Muscle of leg (tissue), 11 donors: ENCODE measurements around the gene SERPINA4. TPM values are rescaled to one million over a fixed set of nuclear protein-coding genes. Genes with fewer than 3 reads are reported as not detected.
A peak's percentile ranks its signal among the peaks of the same experiment; 100 is the strongest.

Experiments
- DNase-seq: peaks from one replicate; pipeline ENCODE4 v3.0.0; 2013
- H3K27ac ChIP-seq: one replicate; pipeline ENCODE4 v1.5.1; 2013; ENCODE audit warnings: mild to moderate bottlenecking, low read length, control low read depth
- H3K27me3 ChIP-seq: one replicate; pipeline ENCODE4 v1.6.1; 2013; ENCODE audit warnings: low read length; ENCODE audit not compliant: control insufficient read depth, insufficient read depth
- H3K36me3 ChIP-seq: one replicate; pipeline ENCODE4 v1.6.1; 2013; ENCODE audit warnings: low read length; ENCODE audit not compliant: control insufficient read depth, insufficient read depth
- H3K4me1 ChIP-seq: one replicate; pipeline ENCODE4 v1.6.1; 2013; ENCODE audit warnings: low read length; ENCODE audit not compliant: control insufficient read depth, insufficient read depth
- H3K4me3 ChIP-seq: one replicate; pipeline ENCODE4 v1.5.1; 2013; ENCODE audit warnings: low read length, control low read depth
- H3K9me3 ChIP-seq: replicated peaks from 2 replicates; pipeline ENCODE4 v1.6.1; 2013; ENCODE audit warnings: low read depth, low read length; ENCODE audit not compliant: control insufficient read depth
- WGBS: methylation state at CpG from one replicate; pipeline ENCODE4 v1.1.5; 2013; ENCODE audit warnings: missing lambda C conversion rate; ENCODE audit not compliant: insufficient coverage; 5-methylcytosine and 5-hydroxymethylcytosine counted together
- polyA plus RNA-seq, 8 donors: library from polyadenylated mRNA; unstranded; fragments of 120-200 nt; gene quantifications; one replicate each; pipeline versions ENCODE4 v1.2.1 to v1.2.3, GENCODE V29; 2013; ENCODE audit warnings: inconsistent platforms in 1 of 8, low replicate concordance in 1 of 8; ENCODE audit not compliant: insufficient read length in 8 of 8, insufficient read depth in 1 of 8
- total RNA-seq: library from RNA; stranded (reverse); fragments of 120-200 nt; gene quantifications from one replicate; pipeline ENCODE4 v1.2.4, GENCODE V29; 2013

Gene SERPINA4
- total and polyA plus RNA-seq, 9 donors: 0.04 to 3.2 (median 0.65) TPM; not detected in 5

DNA sequence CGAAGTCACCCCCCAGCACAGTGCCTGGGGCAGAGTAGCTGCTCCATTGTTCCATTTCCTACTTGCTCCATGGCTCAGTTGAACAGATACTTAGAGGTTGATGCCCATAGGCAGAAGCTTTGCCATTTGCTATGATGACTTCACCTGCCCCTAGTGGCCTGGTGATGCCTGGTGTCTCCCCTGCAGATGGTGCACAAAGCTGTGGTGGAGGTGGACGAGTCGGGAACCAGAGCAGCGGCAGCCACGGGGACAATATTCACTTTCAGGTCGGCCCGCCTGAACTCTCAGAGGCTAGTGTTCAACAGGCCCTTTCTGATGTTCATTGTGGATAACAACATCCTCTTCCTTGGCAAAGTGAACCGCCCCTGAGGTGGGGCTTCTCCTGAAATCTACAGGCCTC, 30.6 kb downstream of the SERPINA4 start:
- 95% methylated on average over 6 of the region's 8 CpGs for WGBS
- H3K4me1 ChIP-seq: no peaks in the 10 kb centered on the region
- peaks cover 2% of the 10 kb centered on the region for H3K27me3 ChIP-seq
- H3K27ac ChIP-seq: no peak overlapping the region
- no peak for DNase-seq
- H3K9me3 ChIP-seq: no peaks in the 10 kb centered on the region
- no peaks in the 10 kb centered on the region for H3K36me3 ChIP-seq
- H3K4me3 ChIP-seq: no peak overlapping the region

GRCh38 chr14:94592457-94592856, 31.2 kb downstream of the SERPINA4 start:
- no peaks in the 10 kb centered on the region for H3K9me3 ChIP-seq
- H3K27ac ChIP-seq: no peak overlapping the region
- no peaks in the 10 kb centered on the region for H3K4me1 ChIP-seq
- H3K36me3 ChIP-seq: no peaks in the 10 kb centered on the region
- no peak overlapping the region for H3K4me3 ChIP-seq
- no peak for DNase-seq
- peaks cover 1% of the 10 kb centered on the region for H3K27me3 ChIP-seq

DNA sequence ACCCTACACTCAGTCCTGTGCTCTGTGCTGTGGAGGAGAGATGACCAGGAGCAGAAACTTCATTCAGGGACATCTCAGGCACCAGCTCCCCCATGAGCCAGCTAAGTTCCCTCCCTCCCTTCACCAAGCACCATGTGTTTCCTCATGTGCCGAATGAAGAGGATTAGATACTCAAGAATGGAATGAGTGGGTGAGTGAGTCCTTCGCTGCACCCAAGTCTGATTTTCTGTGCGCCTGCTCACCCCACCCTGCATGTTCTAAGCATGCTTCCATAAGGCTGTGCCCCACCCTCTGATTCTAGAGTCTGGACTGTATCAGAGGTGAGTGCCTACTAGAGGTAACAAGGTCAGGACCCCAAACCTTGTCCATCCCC, 32.1 kb downstream of the SERPINA4 start:
- no peak overlapping the region for H3K4me3 ChIP-seq
- H3K9me3 ChIP-seq: no peaks in the 10 kb centered on the region
- no peaks in the 10 kb centered on the region for H3K36me3 ChIP-seq
- no peaks in the 10 kb centered on the region for H3K4me1 ChIP-seq
- no peak for DNase-seq
- no CpG with 5 or more reads among the region's 3 CpGs for WGBS
- no peak overlapping the region for H3K27ac ChIP-seq
- H3K27me3 ChIP-seq: no peaks in the 10 kb centered on the region

DNA sequence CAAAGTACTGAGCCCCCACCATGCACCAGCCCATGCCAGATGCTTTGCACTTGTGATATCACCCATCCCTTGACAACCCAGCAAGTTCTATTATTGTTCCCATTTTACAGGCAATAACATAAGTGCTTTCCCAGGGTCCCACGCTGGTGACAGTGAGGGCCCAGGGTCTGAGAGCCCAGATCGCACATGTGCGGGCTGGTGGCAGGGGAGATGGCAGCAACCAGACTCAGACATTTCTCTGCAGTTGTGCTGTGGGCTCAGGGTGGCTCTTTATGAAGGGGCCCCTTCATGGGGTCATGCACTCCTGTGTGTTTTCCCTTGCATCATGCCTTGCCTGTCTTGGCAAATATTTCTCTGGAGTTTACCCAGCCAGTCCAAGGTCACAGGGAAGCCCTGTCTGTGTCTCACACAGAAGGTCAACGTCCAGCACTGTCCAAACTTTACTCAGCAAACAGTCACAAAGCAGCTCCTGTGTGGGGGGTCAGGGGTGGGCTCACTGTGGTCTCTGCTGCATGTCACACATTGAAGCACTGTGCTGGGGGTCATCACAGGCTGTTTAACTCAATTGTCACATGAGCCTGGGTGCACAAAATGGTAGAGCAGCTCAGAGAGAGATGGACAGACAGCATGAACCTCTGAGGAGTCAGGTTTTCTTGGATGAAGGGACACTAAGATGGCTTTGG, 32.6 kb downstream of the SERPINA4 start:
- no peak overlapping the region for H3K4me3 ChIP-seq
- no peaks in the 10 kb centered on the region for H3K36me3 ChIP-seq
- no peaks in the 10 kb centered on the region for H3K27me3 ChIP-seq
- no peak overlapping the region for H3K27ac ChIP-seq
- H3K9me3 ChIP-seq: no peaks in the 10 kb centered on the region
- 95% methylated on average over 3 of the region's 4 CpGs for WGBS
- no peak for DNase-seq
- no peaks in the 10 kb centered on the region for H3K4me1 ChIP-seq

- 86% methylated on average over 5 of the region's 7 CpGs for WGBS
Observed at GRCh38 chr14:94594441-94594840, 33.2 kb downstream of the SERPINA4 start.

GRCh38 chr14:94595912-94596311, 34.7 kb downstream of the SERPINA4 start:
- 69% methylated on average over 2 of the region's 2 CpGs for WGBS
- H3K36me3 ChIP-seq: no peaks in the 10 kb centered on the region
- H3K9me3 ChIP-seq: no peaks in the 10 kb centered on the region
- H3K4me3 ChIP-seq: no peak overlapping the region
- no peaks in the 10 kb centered on the region for H3K27me3 ChIP-seq
- peaks cover 11% of the 10 kb centered on the region for H3K4me1 ChIP-seq
- DNase-seq: no peak
- no peak overlapping the region for H3K27ac ChIP-seq

More at GRCh38 chr14:94594441-94594840, 33.2 kb downstream of the SERPINA4 start:
- H3K4me3 ChIP-seq: no peak overlapping the region
- peaks cover 4% of the 10 kb centered on the region for H3K4me1 ChIP-seq
- H3K27me3 ChIP-seq: no peaks in the 10 kb centered on the region
- no peaks in the 10 kb centered on the region for H3K9me3 ChIP-seq
- DNase-seq: no peak
- no peaks in the 10 kb centered on the region for H3K36me3 ChIP-seq
- H3K27ac ChIP-seq: no peak overlapping the region

GRCh38 chr14:94596361-94596760, 35.1 kb downstream of the SERPINA4 start:
- H3K4me3 ChIP-seq: no peak overlapping the region
- no peaks in the 10 kb centered on the region for H3K9me3 ChIP-seq
- H3K4me1 ChIP-seq: peaks cover 11% of the 10 kb centered on the region
- no peak overlapping the region for H3K27ac ChIP-seq
- no peaks in the 10 kb centered on the region for H3K27me3 ChIP-seq
- H3K36me3 ChIP-seq: no peaks in the 10 kb centered on the region
- WGBS: 90% methylated on average over 7 of the region's 9 CpGs
- DNase-seq: no peak

DNA sequence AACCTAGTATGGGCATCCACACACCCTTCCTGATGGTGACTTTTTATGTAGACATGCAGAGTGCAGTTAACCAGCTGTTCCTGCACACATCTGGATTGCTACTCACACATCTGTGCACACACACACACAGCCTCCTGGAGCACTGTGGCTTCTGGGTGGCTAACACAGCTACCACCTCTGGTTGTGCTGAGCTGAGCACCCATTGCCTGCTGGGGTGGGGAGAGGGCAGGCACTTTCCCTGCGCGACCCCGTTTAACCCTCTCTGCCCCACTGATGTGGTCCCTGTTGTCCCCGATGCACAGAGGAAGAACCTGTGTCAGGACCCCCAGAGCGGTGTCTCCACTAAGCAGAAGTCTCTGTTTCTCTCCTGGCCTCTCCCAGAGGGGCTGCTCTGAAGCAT, 36.5 kb downstream of the SERPINA4 start:
- Histone ChIP-seq H3K4me3 (no peak overlapping the region), H3K9me3 (no peaks in the 10 kb centered on the region), H3K27me3 (no peaks in the 10 kb centered on the region), H3K36me3 (no peaks in the 10 kb centered on the region), H3K4me1 (peaks cover 11% of the 10 kb centered on the region), H3K27ac (no peak overlapping the region)
- DNase-seq: no peak
- 73% methylated on average over 3 of the region's 5 CpGs for WGBS

- H3K4me1 ChIP-seq: peaks cover 11% of the 10 kb centered on the region
- no peak for DNase-seq
- no peaks in the 10 kb centered on the region for H3K9me3 ChIP-seq
- H3K36me3 ChIP-seq: no peaks in the 10 kb centered on the region
- WGBS: 59% methylated on average over 7 of the region's 7 CpGs
- H3K27me3 ChIP-seq: no peaks in the 10 kb centered on the region
- no peak overlapping the region for H3K27ac ChIP-seq
- no peak overlapping the region for H3K4me3 ChIP-seq
Observed at GRCh38 chr14:94598506-94598815, 37.2 kb downstream of the SERPINA4 start.

GRCh38 chr14:94598816-94599655, 37.8 kb downstream of the SERPINA4 start:
- no peak overlapping the region for H3K4me3 ChIP-seq
- H3K4me1 ChIP-seq: peaks cover 11% of the 10 kb centered on the region
- DNase-seq: peak; percentile 37
- 62% methylated on average over 6 of the region's 11 CpGs for WGBS
- H3K27ac ChIP-seq: no peak overlapping the region
- no peaks in the 10 kb centered on the region for H3K27me3 ChIP-seq
- no peaks in the 10 kb centered on the region for H3K9me3 ChIP-seq
- H3K36me3 ChIP-seq: no peaks in the 10 kb centered on the region
